Neural progenitor cell (in vitro differentiated cells): Measurements from ENCODE around the gene RABEP2. TPM values are rescaled to one million over a fixed set of nuclear protein-coding genes. Genes with fewer than 3 reads are reported as not detected.
A peak's percentile ranks its signal among the peaks of the same experiment; 100 is the strongest.

Experiments
- DNase-seq: peaks from one replicate; pipeline ENCODE4 v3.0.0-alpha.2; 2016; ENCODE audit warnings: low spot score
- H2AFZ ChIP-seq: fragments of 200-600 bp; sonication (generic); replicated peaks from 2 replicates; pipeline ENCODE4 v1.6.1; 2016; ENCODE audit warnings: antibody characterized with exemption
- H3F3A ChIP-seq: fragments of 200-600 bp; sonication (generic); 2 replicates; pipeline ENCODE4 v1.6.1; 2016; ENCODE audit warnings: antibody characterized with exemption, low read depth
- H3K27ac ChIP-seq: fragments of 200-600 bp; sonication (generic); 2 replicates; pipeline ENCODE4 v1.5.1; 2016; ENCODE audit warnings: mild to moderate bottlenecking
- H3K27me3 ChIP-seq: fragments of 200-600 bp; sonication (generic); 2 replicates; pipeline ENCODE4 v1.6.1; 2016; ENCODE audit warnings: mild to moderate bottlenecking, moderate library complexity
- H3K36me3 ChIP-seq: fragments of 200-600 bp; sonication (generic); 2 replicates; pipeline ENCODE4 v1.5.1; 2016
- H3K4me1 ChIP-seq: fragments of 200-600 bp; sonication (generic); 2 replicates; pipeline ENCODE4 v1.6.1; 2016; ENCODE audit warnings: mixed run types
- H3K4me2 ChIP-seq: fragments of 200-600 bp; sonication (generic); 2 replicates; pipeline ENCODE4 v1.6.1; 2016
- H3K4me3 ChIP-seq: fragments of 200-600 bp; sonication (generic); 2 replicates; pipeline ENCODE4 v1.5.1; 2016
- H3K79me2 ChIP-seq: fragments of 200-600 bp; sonication (generic); 2 replicates; pipeline ENCODE4 v1.6.1; 2016; ENCODE audit warnings: low read depth
- H3K9ac ChIP-seq: fragments of 200-600 bp; sonication (generic); 2 replicates; pipeline ENCODE4 v1.6.1; 2016
- H3K9me3 ChIP-seq: fragments of 200-600 bp; sonication (generic); 2 replicates; pipeline ENCODE4 v1.5.1; 2016; ENCODE audit warnings: low read depth
- H4K20me1 ChIP-seq: fragments of 200-600 bp; sonication (generic); 2 replicates; pipeline ENCODE4 v1.6.1; 2016; ENCODE audit warnings: low read depth
- H3K27ac Mint-ChIP-seq: 3 replicates; pipeline ENCODE4 v1.8.0; 2021; ENCODE audit warnings: mixed read lengths
- H3K27me3 Mint-ChIP-seq: 2 replicates; pipeline ENCODE4 v1.8.0; 2022; ENCODE audit warnings: low read depth, mild to moderate bottlenecking, inconsistent platforms, moderate library complexity, mixed read lengths; ENCODE audit not compliant: insufficient read depth
- H3K36me3 Mint-ChIP-seq: 3 replicates; pipeline ENCODE4 v1.8.0; 2021; ENCODE audit warnings: mixed read lengths
- H3K4me1 Mint-ChIP-seq: 3 replicates; pipeline ENCODE4 v1.8.0; 2021; ENCODE audit warnings: mixed read lengths
- H3K4me3 Mint-ChIP-seq: 3 replicates; pipeline ENCODE4 v1.8.0; 2021; ENCODE audit warnings: mild to moderate bottlenecking, moderate library complexity, mixed read lengths
- H3K9me3 Mint-ChIP-seq: 3 replicates; pipeline ENCODE4 v1.8.0; 2020; ENCODE audit warnings: mixed read lengths
- CTCF ChIP-seq: fragments of 200-600 bp; sonication (generic); IDR thresholded peaks from 2 replicates; pipeline ENCODE4 v1.5.1; 2017; ENCODE audit warnings: antibody characterized with exemption, mild to moderate bottlenecking
- EZH2 ChIP-seq: fragments of 200-600 bp; sonication (generic); IDR thresholded peaks from 2 replicates; pipeline ENCODE4 v1.6.1; 2017; ENCODE audit warnings: antibody characterized with exemption, mild to moderate bottlenecking, moderate library complexity
- EZH2phosphoT487 ChIP-seq: fragments of 200-600 bp; sonication (generic); IDR thresholded peaks from 2 replicates; pipeline ENCODE4 v1.6.1; 2017; ENCODE audit warnings: antibody characterized with exemption
- total RNA-seq: library from RNA; depleted of rRNA; stranded (reverse); fragments of >200 nt; gene quantifications from 2 replicates; pipeline ENCODE4 v1.2.3, GENCODE V29; 2015; ENCODE audit warnings: low replicate concordance

The RABEP2 gene
- total RNA-seq, 1 donor from 2014 or later = 9.1 TPM

GRCh38 chr16:28878083-28878926 lies 46.7 kb downstream of the RABEP2 start, which contains the start of gene ATP2A1:
TSS of gene ATP2A1 (plus strand) at chr16:28878488. CDS start at chr16:28878672, 184 bp downstream.
- peak within 1 kb of the TSS; percentile 8 for H3K27ac Mint-ChIP-seq
- H3K4me1 Mint-ChIP-seq = peaks cover 45% of the 10 kb centered on the region

GRCh38 chr16:28877655-28878000 lies 47.4 kb downstream of the RABEP2 start:
- Mint-ChIP-seq H3K27ac (peak overlapping the region; percentile 8), H3K4me3 (peak overlapping the region; percentile 58), H3K4me1 (peaks cover 39% of the 10 kb centered on the region), H3K36me3 (no peaks in the 10 kb centered on the region), H3K27me3 (peaks cover 8% of the 10 kb centered on the region), H3K9me3 (no peaks in the 10 kb centered on the region)
- Histone ChIP-seq H3K79me2 (peaks cover 10% of the 10 kb centered on the region), H3K27ac (no peak overlapping the region), H2AFZ (no peak overlapping the region), H3K27me3 (peaks cover 5% of the 10 kb centered on the region), H3K4me1 (peaks cover 21% of the 10 kb centered on the region), H3K36me3 (no peaks in the 10 kb centered on the region), H3K4me2 (peak overlapping the region; percentile 100), H4K20me1 (peaks cover 8% of the 10 kb centered on the region), H3K9me3 (no peaks in the 10 kb centered on the region), H3K4me3 (no peak overlapping the region), H3F3A (peaks cover 44% of the 10 kb centered on the region), H3K9ac (peak overlapping the region; percentile 27)
- TF ChIP-seq EZH2 (no peak), EZH2phosphoT487 (no peak), CTCF (no peak)
- DNase-seq = no peak

More at GRCh38 chr16:28878083-28878926, 46.7 kb downstream of the RABEP2 start, which contains the start of gene ATP2A1:
- peaks cover 10% of the 10 kb centered on the region for H3K79me2 ChIP-seq
- peak within 1 kb of the TSS; percentile 83 for H3K9ac ChIP-seq
- H3K27me3 Mint-ChIP-seq = peaks cover 8% of the 10 kb centered on the region
- H3K9me3 Mint-ChIP-seq = no peaks in the 10 kb centered on the region
- TF ChIP-seq EZH2 (no peak), EZH2phosphoT487 (no peak), CTCF (no peak)
- peak within 1 kb of the TSS; percentile 95 for H3K4me3 ChIP-seq
- H3K36me3 ChIP-seq = no peaks in the 10 kb centered on the region
- H3K36me3 Mint-ChIP-seq = no peaks in the 10 kb centered on the region
- peak within 1 kb of the TSS; percentile 97 for H2AFZ ChIP-seq
- peaks cover 5% of the 10 kb centered on the region for H3K27me3 ChIP-seq
- peak within 1 kb of the TSS; percentile 100 for H3K4me2 ChIP-seq
- H3F3A ChIP-seq = peaks cover 44% of the 10 kb centered on the region
- H3K27ac ChIP-seq = no peak within 1 kb of the TSS
- peak within 1 kb of the TSS; percentile 94 for H3K4me3 Mint-ChIP-seq
- no peak for DNase-seq
- peaks cover 21% of the 10 kb centered on the region for H3K4me1 ChIP-seq
- peaks cover 8% of the 10 kb centered on the region for H4K20me1 ChIP-seq
- no peaks in the 10 kb centered on the region for H3K9me3 ChIP-seq

GRCh38 chr16:28876973-28877654 lies 47.9 kb downstream of the RABEP2 start:
- DNase-seq = peak; percentile 33
- Histone ChIP-seq H3F3A (peaks cover 44% of the 10 kb centered on the region), H4K20me1 (peaks cover 8% of the 10 kb centered on the region), H3K4me1 (peaks cover 21% of the 10 kb centered on the region), H3K79me2 (peaks cover 10% of the 10 kb centered on the region), H3K4me3 (no peak overlapping the region), H3K9ac (peak overlapping the region; percentile 27), H3K4me2 (no peak overlapping the region), H3K27me3 (peaks cover 5% of the 10 kb centered on the region), H2AFZ (no peak overlapping the region), H3K27ac (no peak overlapping the region), H3K9me3 (no peaks in the 10 kb centered on the region), H3K36me3 (no peaks in the 10 kb centered on the region)
- no peaks in the 10 kb centered on the region for H3K36me3 Mint-ChIP-seq
- H3K27me3 Mint-ChIP-seq = peaks cover 6% of the 10 kb centered on the region
- H3K4me3 Mint-ChIP-seq = peak overlapping the region; percentile 33
- TF ChIP-seq EZH2phosphoT487 (no peak), CTCF (no peak), EZH2 (no peak)
- H3K4me1 Mint-ChIP-seq = peaks cover 34% of the 10 kb centered on the region
- H3K9me3 Mint-ChIP-seq = no peaks in the 10 kb centered on the region
- H3K27ac Mint-ChIP-seq = no peak overlapping the region
